Activated T-cell treated with anti-CD3 and anti-CD28 coated beads, Interleukin-2, amount 50 U/mL, for 24 hours (primary cell): ENCODE results near the gene PDIA6.

Experiments
- DNase-seq: peaks from one replicate; pipeline ENCODE4 v3.0.0-alpha.2; 2020
- H3K27ac Mint-ChIP-seq: 2 replicates; pipeline ENCODE4 v1.8.0; 2020; ENCODE audit warnings: mild to moderate bottlenecking, mixed read lengths
- H3K27me3 Mint-ChIP-seq: 2 replicates; pipeline ENCODE4 v1.8.0; 2020; ENCODE audit warnings: mixed read lengths
- H3K36me3 Mint-ChIP-seq: 2 replicates; pipeline ENCODE4 v1.8.0; 2020; ENCODE audit warnings: low read depth, mixed read lengths
- H3K4me1 Mint-ChIP-seq: 2 replicates; pipeline ENCODE4 v1.8.0; 2020; ENCODE audit warnings: low read depth, mixed read lengths
- H3K4me3 Mint-ChIP-seq: 2 replicates; pipeline ENCODE4 v1.8.0; 2020; ENCODE audit warnings: mild to moderate bottlenecking, moderate library complexity, mixed read lengths
- H3K9me3 Mint-ChIP-seq: 2 replicates; pipeline ENCODE4 v1.8.0; 2020; ENCODE audit warnings: mixed read lengths

Gene PDIA6

GRCh38 chr2:10838734-10839133 is 26.1 kb upstream of the PDIA6 start:
- DNase-seq = no peak
- Mint-ChIP-seq H3K36me3 (no peaks in the 10 kb centered on the region), H3K9me3 (peaks cover 28% of the 10 kb centered on the region), H3K4me3 (no peak overlapping the region), H3K27ac (no peak overlapping the region), H3K4me1 (peaks cover 2% of the 10 kb centered on the region), H3K27me3 (peaks cover 16% of the 10 kb centered on the region)

GRCh38 chr2:10837298-10838266 is 25.0 kb upstream of the PDIA6 start:
- no peaks in the 10 kb centered on the region for H3K36me3 Mint-ChIP-seq

GRCh38 chr2:10835052-10835970 is 22.7 kb upstream of the PDIA6 start:
- Mint-ChIP-seq H3K27ac (no peak overlapping the region), H3K4me1 (peaks cover 8% of the 10 kb centered on the region), H3K4me3 (no peak overlapping the region), H3K36me3 (no peaks in the 10 kb centered on the region), H3K27me3 (peaks cover 35% of the 10 kb centered on the region), H3K9me3 (peaks cover 6% of the 10 kb centered on the region)
- DNase-seq = peak; percentile 89

More at GRCh38 chr2:10837298-10838266, 25.0 kb upstream of the PDIA6 start:
- Mint-ChIP-seq H3K4me3 (no peak overlapping the region), H3K27ac (no peak overlapping the region), H3K9me3 (peaks cover 27% of the 10 kb centered on the region), H3K4me1 (peaks cover 4% of the 10 kb centered on the region), H3K27me3 (peaks cover 17% of the 10 kb centered on the region)
- no peak for DNase-seq

GRCh38 chr2:10834068-10834655 is 21.6 kb upstream of the PDIA6 start:
- H3K4me1 Mint-ChIP-seq = peaks cover 8% of the 10 kb centered on the region
- DNase-seq = no peak
- H3K9me3 Mint-ChIP-seq = no peaks in the 10 kb centered on the region
- H3K27ac Mint-ChIP-seq = no peak overlapping the region
- no peaks in the 10 kb centered on the region for H3K36me3 Mint-ChIP-seq
- peaks cover 38% of the 10 kb centered on the region for H3K27me3 Mint-ChIP-seq
- no peak overlapping the region for H3K4me3 Mint-ChIP-seq

GRCh38 chr2:10833021-10833420 is 20.4 kb upstream of the PDIA6 start:
- H3K4me1 Mint-ChIP-seq = peaks cover 8% of the 10 kb centered on the region
- DNase-seq = no peak
- H3K4me3 Mint-ChIP-seq = no peak overlapping the region
- H3K9me3 Mint-ChIP-seq = no peaks in the 10 kb centered on the region
- H3K27ac Mint-ChIP-seq = no peak overlapping the region
- H3K36me3 Mint-ChIP-seq = no peaks in the 10 kb centered on the region
- peaks cover 40% of the 10 kb centered on the region for H3K27me3 Mint-ChIP-seq

GRCh38 chr2:10832203-10832936 is 19.8 kb upstream of the PDIA6 start:
- Mint-ChIP-seq H3K4me3 (no peak overlapping the region), H3K27ac (no peak overlapping the region), H3K4me1 (peaks cover 8% of the 10 kb centered on the region), H3K36me3 (no peaks in the 10 kb centered on the region), H3K9me3 (no peaks in the 10 kb centered on the region), H3K27me3 (peaks cover 38% of the 10 kb centered on the region)
- DNase-seq = peak; percentile 89

GRCh38 chr2:10831400-10831985 is 18.9 kb upstream of the PDIA6 start:
- no peaks in the 10 kb centered on the region for H3K36me3 Mint-ChIP-seq
- H3K4me1 Mint-ChIP-seq = peaks cover 8% of the 10 kb centered on the region
- peaks cover 42% of the 10 kb centered on the region for H3K27me3 Mint-ChIP-seq
- H3K27ac Mint-ChIP-seq = no peak overlapping the region
- no peaks in the 10 kb centered on the region for H3K9me3 Mint-ChIP-seq
- no peak overlapping the region for H3K4me3 Mint-ChIP-seq
- no peak for DNase-seq

- Mint-ChIP-seq H3K4me3 (no peak overlapping the region), H3K36me3 (no peaks in the 10 kb centered on the region), H3K9me3 (no peaks in the 10 kb centered on the region), H3K27me3 (peaks cover 46% of the 10 kb centered on the region), H3K27ac (no peak overlapping the region), H3K4me1 (peaks cover 8% of the 10 kb centered on the region)
- no peak for DNase-seq
Observed at GRCh38 chr2:10830641-10831399, 18.2 kb upstream of the PDIA6 start.

GRCh38 chr2:10830203-10830602 is 17.6 kb upstream of the PDIA6 start:
- Mint-ChIP-seq H3K4me3 (no peak overlapping the region), H3K27me3 (peaks cover 51% of the 10 kb centered on the region), H3K27ac (no peak overlapping the region), H3K9me3 (no peaks in the 10 kb centered on the region), H3K4me1 (peaks cover 6% of the 10 kb centered on the region), H3K36me3 (no peaks in the 10 kb centered on the region)
- no peak for DNase-seq

GRCh38 chr2:10829299-10829698 is 16.7 kb upstream of the PDIA6 start:
- peaks cover 6% of the 10 kb centered on the region for H3K4me1 Mint-ChIP-seq
- H3K27ac Mint-ChIP-seq = no peak overlapping the region
- H3K9me3 Mint-ChIP-seq = no peaks in the 10 kb centered on the region
- H3K4me3 Mint-ChIP-seq = no peak overlapping the region
- H3K36me3 Mint-ChIP-seq = no peaks in the 10 kb centered on the region
- DNase-seq = no peak
- H3K27me3 Mint-ChIP-seq = peaks cover 58% of the 10 kb centered on the region

GRCh38 chr2:10828346-10828745 is 15.8 kb upstream of the PDIA6 start:
- no peak for DNase-seq
- no peaks in the 10 kb centered on the region for H3K9me3 Mint-ChIP-seq
- no peak overlapping the region for H3K4me3 Mint-ChIP-seq
- H3K27me3 Mint-ChIP-seq = peaks cover 56% of the 10 kb centered on the region
- H3K36me3 Mint-ChIP-seq = no peaks in the 10 kb centered on the region
- H3K4me1 Mint-ChIP-seq = peaks cover 6% of the 10 kb centered on the region
- H3K27ac Mint-ChIP-seq = no peak overlapping the region

- H3K4me3 Mint-ChIP-seq = no peak overlapping the region
- H3K36me3 Mint-ChIP-seq = no peaks in the 10 kb centered on the region
- peaks cover 46% of the 10 kb centered on the region for H3K27me3 Mint-ChIP-seq
- H3K27ac Mint-ChIP-seq = no peak overlapping the region
- no peaks in the 10 kb centered on the region for H3K4me1 Mint-ChIP-seq
- H3K9me3 Mint-ChIP-seq = no peaks in the 10 kb centered on the region
- no peak for DNase-seq
Observed at GRCh38 chr2:10826625-10827024, 14.0 kb upstream of the PDIA6 start.

- Mint-ChIP-seq H3K4me3 (no peak overlapping the region), H3K27ac (no peak overlapping the region), H3K9me3 (no peaks in the 10 kb centered on the region), H3K4me1 (no peaks in the 10 kb centered on the region), H3K36me3 (no peaks in the 10 kb centered on the region), H3K27me3 (peaks cover 40% of the 10 kb centered on the region)
- no peak for DNase-seq
Observed at GRCh38 chr2:10826026-10826425, 13.4 kb upstream of the PDIA6 start.
